ENCODE measurements around the gene GALNT9.
"Not testable (repeated sequence)": the region's sequence is repeated elsewhere in the genome, so short reads cannot be mapped to it uniquely, and the experiment has no call there.

Gene GALNT9

DNA sequence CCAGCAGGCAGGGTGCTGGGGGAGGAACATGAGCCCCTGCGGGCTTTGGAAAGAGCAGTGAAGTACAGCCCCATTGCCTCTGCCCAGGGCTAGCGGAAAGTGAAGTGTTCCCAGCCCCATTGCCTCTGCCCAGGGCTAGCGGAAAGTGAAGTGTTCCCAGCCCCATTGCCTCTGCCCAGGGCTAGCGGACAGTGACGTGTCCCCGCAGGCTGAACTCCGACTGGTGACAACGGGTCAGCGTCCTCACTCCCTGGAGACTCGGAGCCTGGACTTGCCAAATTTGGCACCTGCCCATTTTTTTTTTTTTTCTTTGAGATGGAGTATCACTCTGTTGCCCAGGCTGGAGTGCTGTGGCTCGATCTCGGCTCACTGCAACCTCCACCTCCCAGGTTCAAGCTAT lies 134.1 kb downstream of the GALNT9 start:
- not testable (repeated sequence) for DNase-seq

DNA sequence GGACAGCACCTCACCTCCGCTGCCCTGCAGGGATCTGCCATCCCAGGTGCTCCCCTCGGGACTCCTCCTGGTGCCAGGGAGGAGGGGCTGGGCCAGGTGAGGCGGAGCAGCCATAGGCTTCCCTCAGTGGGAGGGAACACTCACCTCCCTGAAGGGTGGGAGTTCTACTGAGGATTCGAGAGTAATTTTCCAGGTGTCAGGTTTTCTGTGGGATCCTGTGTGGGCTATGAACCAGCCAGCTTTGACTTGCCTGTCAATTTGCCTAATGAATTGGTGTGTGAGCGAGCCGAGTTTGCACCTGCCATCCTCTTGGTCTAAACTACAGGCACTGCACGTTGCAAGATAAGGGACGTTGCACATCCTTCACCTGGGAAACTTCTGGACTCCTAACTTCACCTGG lies 134.8 kb downstream of the GALNT9 start:
- no peak for DNase-seq

DNA sequence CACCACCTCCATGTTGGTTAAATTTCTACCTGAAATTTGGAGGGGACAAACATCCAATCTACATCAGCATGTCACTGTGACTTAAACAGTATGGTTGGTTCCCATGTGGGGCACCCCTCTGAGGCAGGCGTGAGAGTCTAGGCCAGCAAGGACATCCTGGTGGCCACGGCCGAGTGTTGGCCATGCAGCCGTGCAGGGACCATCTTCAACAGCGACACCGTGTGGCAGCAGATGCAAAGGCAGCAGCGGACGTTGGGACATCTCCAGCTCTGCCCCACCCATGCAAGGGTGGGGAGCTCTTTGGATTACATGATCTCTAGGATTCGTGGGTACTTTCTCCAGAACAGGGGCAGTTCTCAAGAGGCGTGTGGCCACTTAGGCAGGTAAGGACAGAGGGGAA lies 135.3 kb downstream of the GALNT9 start:
- no peak for DNase-seq

DNA sequence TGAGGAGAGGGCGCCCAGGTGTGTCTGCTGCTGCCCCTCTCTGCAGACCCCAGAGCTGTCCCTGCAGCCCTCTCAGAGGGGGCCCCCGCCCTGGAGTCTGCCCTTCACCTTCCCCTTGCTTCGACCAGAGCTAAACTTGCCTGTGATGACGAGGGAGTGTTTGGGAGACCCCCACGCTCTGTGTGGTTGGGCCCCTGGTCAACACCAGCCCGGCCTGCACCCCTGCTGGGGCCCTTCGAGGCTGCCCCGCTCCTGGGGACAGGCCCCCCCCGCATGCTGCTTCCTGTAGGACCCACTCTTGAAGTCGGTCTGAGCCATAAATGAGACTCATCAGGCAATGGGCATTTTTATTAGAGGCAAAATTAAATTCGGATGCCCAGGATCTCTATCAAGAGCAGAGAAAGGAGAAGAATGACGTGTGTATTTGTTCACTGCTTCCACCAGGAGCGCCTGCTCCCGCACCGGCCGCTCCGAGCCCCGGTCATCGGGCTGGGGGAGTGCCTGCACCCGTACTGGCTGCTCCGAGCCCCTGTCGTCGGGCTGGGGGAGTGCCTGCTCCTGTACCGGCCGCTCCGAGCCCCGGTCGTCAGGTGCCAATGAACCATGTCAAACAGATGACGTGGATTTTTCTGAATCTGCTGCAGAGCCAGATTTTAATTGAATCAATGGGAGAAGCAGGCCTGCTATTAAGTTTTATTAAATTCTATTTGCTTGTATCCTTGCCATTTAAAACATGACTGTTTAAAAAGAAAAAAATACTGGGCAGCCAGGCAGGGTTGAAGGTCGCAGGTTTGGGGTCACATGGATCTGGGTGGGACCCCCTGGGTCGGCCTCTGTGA lies 137.5 kb downstream of the GALNT9 start:
- DNase-seq = no peak

DNA sequence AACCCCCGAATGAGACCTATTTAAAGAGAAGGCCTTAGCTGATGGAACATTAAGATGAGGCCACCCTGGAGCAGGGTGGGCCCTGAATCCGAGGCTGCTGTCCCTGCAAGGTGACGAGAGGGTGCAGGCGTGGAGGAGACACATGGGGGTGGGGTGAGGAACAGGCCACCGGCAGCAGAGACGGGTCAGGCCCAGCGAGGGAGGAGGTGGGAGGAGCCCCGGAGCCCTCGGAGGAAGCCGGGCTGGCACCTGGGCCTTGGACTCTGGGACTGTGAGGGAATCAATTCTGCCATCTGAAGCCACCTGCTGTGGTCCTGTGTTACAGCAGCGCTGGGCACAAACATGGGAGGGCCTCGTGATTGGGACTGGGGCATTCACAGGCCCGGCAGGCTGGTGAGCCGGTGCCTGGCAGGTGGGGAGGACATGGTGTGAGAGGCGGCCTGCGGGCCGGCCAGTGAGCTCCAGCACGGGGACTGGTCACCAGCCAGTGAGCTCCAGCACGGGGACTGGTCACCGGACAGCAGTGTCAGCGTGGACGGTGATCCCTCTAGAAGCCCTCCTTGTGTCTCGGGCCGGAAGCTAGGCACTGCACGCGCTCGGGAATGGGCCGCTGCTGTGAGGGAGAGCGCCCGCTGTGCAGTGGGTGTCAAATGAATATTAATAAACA lies 138.4 kb downstream of the GALNT9 start:
- DNase-seq = no peak

DNA sequence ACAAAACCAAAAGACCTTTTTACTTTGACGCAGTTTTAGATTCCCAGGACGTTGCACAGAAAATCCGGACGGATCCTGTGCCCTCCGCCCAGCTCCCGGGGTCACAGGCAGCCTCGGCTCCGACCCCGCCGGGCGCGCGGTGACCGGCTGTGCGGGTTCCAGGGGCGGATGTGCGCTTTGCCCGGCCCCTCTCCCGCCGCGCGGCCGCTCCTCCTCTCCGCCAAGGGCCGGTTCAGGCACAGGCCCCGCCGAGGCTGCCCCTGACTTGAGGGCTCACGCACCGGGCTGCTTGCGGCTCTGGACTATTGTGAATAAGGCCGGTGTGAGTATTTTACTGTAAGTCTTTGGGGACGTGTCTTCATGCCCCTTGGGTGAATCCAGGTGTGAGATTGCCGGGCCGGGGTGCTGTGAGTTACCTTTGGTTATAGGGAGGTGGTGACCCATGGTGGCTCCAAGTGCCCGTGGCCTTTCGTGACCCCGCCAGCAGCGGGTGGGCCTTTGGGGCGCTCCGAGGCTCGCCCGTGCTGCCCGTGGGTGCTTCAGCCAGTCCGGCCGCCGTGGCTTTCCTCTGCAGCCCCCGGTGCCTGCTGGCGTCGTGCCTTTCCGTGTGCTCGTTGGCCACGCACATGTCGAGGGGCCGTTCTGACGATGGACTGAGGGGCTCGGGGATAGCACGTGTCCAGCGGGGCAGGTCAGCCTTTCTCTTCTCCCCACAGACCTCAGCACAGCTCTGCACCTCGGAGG lies 139.2 kb downstream of the GALNT9 start:
- no peak for DNase-seq

DNA sequence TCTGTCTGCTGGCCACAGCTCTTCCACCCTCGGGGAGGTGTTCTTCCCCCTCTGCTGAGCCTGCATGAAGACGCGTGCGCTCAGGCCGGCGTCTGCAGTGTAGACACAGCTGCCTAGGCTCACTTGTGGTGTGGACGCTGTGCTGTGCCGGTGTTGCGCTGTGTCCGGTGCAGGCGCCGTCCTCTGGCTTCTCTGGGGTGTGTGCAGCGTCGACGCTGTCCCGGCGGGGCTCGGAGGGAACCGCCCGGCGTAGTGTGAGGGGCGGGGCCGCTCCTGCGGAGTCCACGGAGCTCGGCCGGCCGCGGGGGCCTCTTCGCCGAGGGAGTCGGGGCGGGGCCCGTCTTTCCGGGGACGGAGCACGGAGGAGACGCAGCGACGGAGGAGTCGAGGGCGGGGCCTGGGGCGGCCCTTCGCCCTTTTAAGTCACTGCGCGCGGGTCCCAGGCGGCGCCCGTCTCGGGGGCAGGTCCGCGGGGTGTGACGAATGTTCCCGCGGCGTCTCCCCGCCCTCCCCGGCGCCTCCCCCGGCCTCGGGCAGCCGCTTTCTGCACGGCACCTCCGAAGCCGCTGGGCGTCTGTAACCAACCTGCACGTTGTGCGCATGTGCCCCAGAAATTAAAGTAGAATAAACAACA lies 139.9 kb downstream of the GALNT9 start:
- no peak for DNase-seq

DNA sequence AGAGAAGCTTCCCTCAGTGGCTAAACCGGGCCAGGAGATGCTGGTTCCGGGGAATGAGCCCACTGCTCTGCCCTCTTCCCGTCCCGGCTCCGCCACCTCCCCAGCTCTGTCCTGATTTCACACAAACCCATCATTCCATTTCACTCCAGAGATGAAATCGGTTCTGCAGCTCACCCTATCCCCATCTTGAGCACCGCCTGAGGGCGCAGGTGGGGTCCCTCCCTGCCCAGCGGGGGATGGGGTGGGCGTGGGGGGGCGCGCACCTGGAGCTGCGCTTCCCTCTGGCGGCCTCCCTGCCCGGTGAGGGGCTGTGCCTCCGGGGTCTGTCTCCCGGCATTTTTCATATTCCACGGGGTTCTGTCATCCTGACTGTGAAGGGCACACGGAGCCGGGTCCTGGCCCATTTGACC lies 140.5 kb downstream of the GALNT9 start:
- no peak for DNase-seq

DNA sequence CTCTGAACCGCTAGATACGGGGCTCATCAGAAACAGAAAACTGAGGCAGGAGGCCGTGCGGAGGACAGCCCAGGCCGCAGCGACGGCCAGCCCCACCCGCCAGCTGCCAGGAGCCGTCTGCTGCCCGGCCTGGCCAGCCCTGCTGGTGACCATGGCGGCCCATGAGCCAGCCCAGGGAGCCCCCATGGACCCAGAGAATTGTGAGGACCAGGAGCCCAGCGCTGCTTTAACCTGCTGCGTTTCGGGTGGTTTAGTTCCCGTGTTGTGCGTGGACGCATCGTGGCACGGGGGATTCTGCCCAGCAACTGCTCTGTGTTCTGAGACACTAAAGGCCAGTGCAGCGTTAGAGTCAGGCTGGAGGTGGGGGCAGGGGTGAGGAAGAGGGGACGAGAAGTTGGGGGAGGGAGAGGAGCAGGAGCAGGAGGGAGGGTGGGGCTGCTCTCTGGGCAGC lies 140.9 kb downstream of the GALNT9 start:
- no peak for DNase-seq

DNA sequence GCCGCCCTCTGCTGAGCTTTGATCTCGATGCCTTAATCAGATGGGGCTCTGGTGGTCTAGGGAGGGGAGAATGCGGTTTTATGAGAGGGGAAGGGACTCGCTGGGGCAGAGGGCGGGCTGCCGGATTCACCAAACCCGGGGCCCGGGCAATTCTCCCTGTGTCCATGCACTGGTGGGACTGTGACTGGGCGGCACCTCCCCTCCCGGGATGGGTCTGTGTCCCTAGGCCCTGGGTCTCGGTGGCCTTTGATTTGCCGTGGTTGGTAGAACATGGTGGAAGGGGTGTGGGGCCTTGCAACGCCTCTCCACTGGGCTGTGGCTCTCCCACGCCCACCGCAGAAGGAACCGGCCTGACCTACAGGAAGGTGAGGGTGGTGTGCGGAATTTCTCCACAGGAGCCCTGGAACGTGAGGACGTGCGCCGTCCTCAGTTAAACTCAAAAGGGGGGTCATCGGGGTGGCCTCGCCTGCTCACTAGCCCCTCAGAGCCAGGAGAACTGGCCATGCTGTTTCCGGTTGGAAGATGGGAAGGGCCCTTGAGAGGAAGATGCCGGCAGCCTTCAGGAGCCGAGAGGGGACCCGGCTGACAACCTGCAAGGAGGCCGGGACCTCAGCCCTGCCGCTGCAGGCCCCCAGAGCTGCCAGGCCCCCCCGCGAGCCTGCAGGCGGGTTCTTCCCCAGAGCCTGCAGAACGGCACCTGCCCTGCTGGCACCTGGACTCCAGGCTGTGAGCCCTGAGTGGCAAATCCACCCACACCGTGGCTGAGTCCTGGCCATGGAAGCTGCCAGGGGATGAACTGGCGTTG lies 141.5 kb downstream of the GALNT9 start:
- DNase-seq = no peak

DNA sequence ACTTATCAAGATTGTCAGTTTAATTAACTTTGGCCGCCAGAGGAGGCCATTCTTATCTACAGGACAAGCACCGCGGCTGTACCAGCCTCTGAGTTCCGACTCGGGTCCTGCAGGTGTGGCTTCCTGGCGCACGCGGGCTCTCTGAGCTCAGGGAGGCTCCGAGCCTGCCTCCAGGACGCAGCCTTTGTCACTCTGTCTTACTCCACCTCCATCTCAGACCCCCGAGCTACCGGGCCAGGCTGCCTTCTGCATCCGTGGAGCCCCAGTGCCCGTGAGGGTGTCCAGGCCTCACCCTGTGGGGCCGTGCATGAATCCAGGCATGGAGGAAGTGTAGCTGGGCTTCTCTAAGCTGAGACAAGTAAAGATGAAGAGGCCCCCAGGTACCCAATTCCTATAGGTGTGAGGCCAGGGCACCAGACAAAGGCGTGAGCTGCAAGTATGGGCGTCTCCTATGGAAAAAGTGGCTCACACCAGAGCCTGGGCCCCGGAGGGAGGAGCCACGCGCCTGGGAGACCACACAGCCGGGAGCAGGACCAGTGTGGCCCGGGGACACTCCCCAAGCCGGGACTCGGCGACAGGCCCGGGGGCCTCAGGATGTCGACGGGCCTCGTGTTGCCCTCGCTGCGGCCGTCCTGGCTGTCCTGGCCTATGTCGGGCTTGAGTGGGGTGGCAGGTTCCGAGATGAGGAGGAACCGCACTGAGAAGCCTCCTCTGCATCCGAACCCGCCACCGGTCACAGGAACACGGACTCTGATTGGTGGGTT lies 142.3 kb downstream of the GALNT9 start:
- DNase-seq = no peak

DNA sequence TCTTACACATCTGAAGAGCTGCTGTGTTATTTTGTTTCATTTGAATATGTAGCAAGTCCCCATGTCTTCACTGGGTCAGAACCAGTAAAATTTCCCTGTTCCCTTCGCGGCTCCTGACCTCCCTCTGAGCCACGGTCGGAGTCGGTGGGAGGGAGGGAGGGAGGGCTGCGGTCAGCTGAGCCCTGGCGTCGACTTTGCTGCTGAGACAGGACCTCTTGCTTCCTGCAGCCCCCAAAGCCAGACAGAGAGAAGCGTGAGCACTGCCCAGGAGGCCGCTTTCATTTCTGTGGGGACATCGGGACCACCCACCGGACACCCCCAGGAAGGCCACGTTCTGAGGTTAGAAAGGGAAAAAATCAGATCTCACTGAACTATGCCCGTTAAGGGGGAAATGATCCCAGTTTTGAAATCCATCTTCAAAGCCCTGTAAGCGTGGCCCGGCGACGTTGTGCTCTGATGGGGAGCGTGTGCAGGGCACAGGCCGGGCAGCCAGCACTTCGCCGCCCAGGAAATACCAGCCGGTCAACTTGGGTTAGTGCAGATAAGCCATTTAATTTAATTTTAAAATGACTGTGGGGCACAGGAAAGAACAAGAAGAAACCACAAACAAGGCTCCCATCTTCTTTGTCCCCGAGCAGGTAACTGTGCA lies 143.1 kb downstream of the GALNT9 start:
- no peak for DNase-seq

DNA sequence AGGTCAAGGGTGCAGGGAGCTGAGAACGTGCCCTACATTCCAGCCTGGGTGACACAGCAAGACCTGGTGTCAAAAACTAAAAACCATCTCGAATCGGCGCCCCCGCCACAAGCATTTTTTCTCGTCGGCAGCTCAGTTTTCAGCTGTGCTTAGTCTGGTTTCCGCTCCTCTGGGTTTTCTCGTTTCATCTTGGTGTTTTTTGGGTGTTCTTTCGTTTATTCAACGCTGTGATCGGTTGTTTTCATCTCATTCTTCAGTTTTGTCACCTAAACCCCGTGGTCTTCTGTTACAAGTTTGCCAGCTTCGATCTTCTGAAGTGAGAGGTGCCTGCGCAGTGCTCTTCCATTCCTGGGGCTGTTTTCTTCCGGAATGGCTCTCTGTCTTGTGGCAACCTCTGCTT lies 143.7 kb downstream of the GALNT9 start:
- no peak for DNase-seq

DNA sequence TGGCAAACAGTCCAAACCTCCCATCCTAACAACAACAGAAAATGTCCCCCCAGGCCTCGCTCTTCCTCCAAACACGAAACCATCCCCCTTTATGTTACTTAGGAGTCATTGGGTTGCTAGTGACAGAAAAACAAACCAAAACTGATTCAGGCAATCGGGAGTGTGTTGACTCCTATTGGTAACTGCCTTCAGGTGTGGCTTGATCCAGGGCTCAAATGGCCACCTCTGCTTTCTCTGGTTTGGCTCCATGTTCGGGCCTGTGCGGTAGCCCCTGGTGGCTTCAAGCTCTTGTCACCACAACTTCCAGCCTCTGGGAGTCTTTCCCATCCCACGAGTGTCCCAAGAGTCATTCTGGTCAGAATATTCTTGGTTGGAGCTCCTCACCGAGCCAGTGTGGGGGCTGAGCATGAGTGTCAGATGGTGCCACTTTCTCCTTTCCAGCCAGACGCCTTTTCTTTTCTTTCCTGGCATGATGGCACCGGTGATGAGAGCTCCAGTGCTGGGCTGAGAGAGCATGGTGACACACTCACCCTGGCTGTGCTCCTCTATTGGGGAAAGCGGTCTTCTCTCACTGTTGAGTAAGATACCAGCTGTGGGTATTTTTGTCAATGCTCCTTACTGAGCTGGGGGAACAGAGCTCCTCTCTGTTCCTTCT lies 146.6 kb downstream of the GALNT9 start:
- no peak for DNase-seq

DNA sequence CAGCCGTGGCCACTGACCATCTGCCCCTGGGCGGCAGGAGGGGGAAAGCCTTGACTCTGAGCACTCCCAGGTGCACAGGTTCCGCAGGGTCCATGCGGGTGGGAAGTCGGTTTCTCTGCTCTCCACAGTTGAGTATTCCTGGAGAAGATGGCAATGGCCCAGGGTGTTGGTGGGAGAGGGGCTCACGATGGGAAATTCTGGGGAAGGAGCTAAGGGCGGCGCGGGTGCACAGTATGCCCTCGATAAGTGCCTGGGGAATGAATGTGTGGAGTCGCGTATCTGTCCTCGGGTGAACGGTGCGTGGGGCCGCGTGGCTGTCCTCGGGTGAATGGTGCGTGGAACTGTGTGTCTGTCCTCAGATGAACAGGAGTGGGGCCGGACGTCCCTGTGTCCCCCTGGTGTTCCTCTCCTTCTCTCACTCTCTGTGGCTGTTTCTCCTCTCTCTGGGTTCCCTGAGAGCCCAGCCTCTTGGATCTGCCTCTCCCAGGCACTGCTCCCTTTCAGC lies 147.1 kb downstream of the GALNT9 start:
- DNase-seq = no peak

DNA sequence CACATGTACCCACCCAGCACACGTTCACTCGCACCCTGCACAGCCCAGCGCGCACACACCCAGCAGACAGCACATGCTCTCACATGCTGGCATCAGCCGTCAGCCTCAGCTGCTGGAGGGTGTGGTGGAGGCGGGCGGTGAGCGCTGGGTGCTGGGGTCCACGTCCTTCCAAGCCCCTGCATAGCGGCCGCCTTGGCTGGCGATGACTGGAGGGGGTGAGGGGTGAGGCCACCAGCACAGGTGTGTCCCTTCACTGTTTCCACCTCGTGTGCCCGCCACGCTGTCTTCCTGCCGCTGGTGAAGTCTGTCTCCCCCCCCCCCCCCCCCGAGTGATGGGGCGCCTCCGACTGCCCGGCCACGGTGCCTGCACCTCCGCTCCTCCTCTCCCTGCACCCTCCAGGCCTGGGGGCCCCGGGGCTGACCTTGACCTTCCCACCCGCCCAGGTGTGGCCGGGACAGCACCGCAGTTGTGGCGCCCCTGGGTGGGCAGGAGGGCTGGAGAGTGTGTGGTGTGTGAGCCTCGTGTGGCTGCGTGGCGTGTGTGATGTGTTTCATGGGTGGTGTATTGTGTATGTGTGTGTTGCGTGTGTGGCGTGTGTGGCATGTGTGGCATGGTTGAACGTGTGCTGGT lies 147.7 kb downstream of the GALNT9 start:
- DNase-seq = no peak

DNA sequence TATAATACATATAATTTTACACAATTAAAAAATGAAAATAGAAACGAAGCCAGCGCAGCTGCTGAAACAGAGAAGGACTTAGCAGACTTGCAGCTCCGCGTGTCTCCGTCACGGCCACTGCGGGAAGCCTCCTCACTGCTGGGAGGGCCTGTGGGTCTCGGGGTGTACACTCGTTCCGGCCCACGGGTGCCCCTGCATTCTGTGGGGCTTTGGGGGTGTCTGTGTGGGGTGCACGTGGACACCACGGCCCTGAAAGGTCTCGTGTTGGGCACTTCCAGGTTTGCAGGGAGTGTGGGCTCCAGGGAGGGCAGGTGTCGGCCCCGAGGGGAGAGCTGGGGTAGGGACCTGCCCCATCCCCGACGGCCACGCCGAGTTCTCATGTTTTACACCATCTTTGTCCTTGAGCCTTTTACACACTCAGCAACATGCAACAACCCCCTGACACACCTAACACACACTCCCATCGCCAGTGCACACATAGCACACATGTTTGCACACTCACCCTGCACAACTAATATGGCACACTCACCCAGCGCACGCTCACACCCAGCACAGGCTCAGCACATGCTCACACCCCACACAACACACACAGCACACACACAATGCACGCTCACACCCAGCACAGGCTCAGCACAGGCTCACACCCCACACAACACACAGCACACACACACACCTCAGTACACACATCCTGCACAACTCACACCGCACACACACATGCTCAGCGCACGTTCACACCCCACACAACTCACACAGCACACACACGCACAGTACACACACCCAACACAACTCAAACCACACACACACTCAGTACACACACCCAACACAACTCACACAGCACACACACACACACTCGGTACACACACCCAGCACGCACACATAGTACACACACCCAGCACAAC lies 148.5 kb downstream of the GALNT9 start:
- DNase-seq = no peak
